ENCODE measurements around the gene ZSWIM8.
"Not testable (repeated sequence)": the region's sequence is repeated elsewhere in the genome, so short reads cannot be mapped to it uniquely, and the experiment has no call there.

GRCh38 chr10:73740501-73741254, 44.7 kb upstream of the ZSWIM8 start:
- not testable (repeated sequence) for TF ChIP-seq POLR2A (IDR thresholded peaks at IDR 0.05; ENCODE audit: low read depth, low read length); POLR2AphosphoS5 (IDR thresholded peaks at IDR 0.05; ENCODE audit: low read depth, low read length); TAF1 (IDR thresholded peaks at IDR 0.05; ENCODE audit: low read depth, low read length); SPI1 (IDR thresholded peaks at IDR 0.05; ENCODE audit: low read depth, low read length); PAX5 (IDR thresholded peaks at IDR 0.05; ENCODE audit: insufficient read depth, low read length, severe bottlenecking); POU2F2 (IDR thresholded peaks at IDR 0.05; ENCODE audit: low read depth, low read length)

Data from GM12891 (cell line).